GM23248 (cell line): Measurements from ENCODE around the gene CDC20.

Experiments used
- EZH2 ChIP-seq: fragments of 200-600 bp; sonication (generic); IDR thresholded peaks from 2 replicates; pipeline ENCODE4 v1.6.1; 2018; ENCODE audit warnings: antibody characterized with exemption, mild to moderate bottlenecking; ENCODE audit not compliant: insufficient read depth, poor library complexity, severe bottlenecking
- EZH2phosphoT487 ChIP-seq: fragments of 200-600 bp; sonication (generic); IDR thresholded peaks from 2 replicates; pipeline ENCODE4 v1.6.1; 2018; ENCODE audit warnings: antibody characterized with exemption, moderate library complexity, mild to moderate bottlenecking, low read depth; ENCODE audit not compliant: insufficient read depth

DNA sequence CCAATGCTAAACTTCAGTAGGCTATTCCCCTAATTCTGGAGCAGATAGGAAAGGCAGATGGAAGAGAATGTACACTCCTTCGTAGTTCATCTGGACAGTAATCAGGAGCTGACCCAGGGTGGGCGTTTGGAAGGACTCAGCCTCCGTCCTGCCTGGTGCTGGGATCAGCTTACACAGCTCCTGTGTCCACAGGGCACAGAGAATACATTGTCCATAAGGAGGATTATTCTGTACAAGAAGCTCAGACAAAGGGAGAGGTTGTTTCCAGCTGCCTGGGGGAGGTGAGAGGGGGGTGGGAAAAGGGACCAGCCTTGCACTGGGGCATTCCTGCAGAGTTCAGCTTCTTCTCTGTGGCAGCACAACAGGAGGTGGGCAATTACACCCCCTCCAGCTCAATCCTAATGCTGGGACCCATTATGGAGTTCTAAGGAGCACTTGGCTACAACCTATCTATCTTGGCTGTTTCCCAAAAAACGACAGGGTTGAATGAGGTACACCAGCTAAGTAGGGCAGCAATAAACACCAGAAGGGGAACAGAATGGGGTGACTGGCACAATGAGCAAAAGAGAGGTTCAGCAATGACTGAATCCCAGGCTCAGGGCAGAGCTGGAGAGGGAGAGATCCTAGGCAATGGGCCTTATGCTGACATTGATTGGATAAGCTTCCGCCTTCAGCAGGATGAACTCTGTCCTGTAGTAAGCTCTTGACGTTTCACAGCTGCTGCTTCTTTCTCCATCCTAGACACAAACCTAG lies 23.4 kb downstream of the CDC20 start:
- TF ChIP-seq EZH2phosphoT487 (no peak), EZH2 (no peak)
